ENCODE measurements around the gene HSFX3. TPM values are rescaled to one million over a fixed set of nuclear protein-coding genes. Genes with fewer than 3 reads are reported as not detected.
"Not testable (repeated sequence)": the region's sequence is repeated elsewhere in the genome, so short reads cannot be mapped to it uniquely, and the experiment has no call there.

The HSFX3 gene
- total RNA-seq, 1 experiment from 2014 or later, result 0.96 TPM

GRCh38 chrX:149550454-149550853 lies 730 bp upstream of the HSFX3 start:
- ATAC-seq, result not testable (repeated sequence)

GRCh38 chrX:149547782-149548181 lies 1.9 kb downstream of the HSFX3 start:
- DNase-seq (ENCODE audit: low read depth, low spot score); H4K20me1 ChIP-seq (ENCODE audit: insufficient read depth); H3K4me1 ChIP-seq (ENCODE audit: control insufficient read depth in 1 of 2, insufficient read depth in 2 of 2, low read length in 2 of 2); H3K9me3 ChIP-seq (ENCODE audit: control insufficient read depth in 1 of 2, insufficient read depth in 1 of 2, low read depth in 1 of 2, low read length in 2 of 2); H3K36me3 ChIP-seq (ENCODE audit: control insufficient read depth in 1 of 2, insufficient read depth in 2 of 2, low read length in 2 of 2); CTCF ChIA-PET; ATAC-seq; intact Hi-C loops (cut with micrococcal nuclease); H3K4me3 ChIP-seq (replicated peaks in 1 of 2; ENCODE audit: low read depth in 1 of 2, low read length in 2 of 2); H3K9ac ChIP-seq (ENCODE audit: low read length); H3K9me2 ChIP-seq (ENCODE audit: insufficient read depth); H3K79me2 ChIP-seq (ENCODE audit: insufficient read depth, low read length); POLR2A ChIA-PET; H3K27ac ChIP-seq (ENCODE audit: low read depth, low read length); H3K27me3 ChIP-seq (ENCODE audit: insufficient read depth, low read length); BruUV-seq (replicated peaks); H3K4me2 ChIP-seq (ENCODE audit: low read length); RAD21 ChIA-PET (ENCODE audit: low non-redundant PET in 1 of 2, low total read pairs in 2 of 2, uncharacterized antibody in 2 of 2, unreplicated experiment in 2 of 2); H2AFZ ChIP-seq (ENCODE audit: low read depth, low read length, poor library complexity, severe bottlenecking): not testable (repeated sequence)

More at GRCh38 chrX:149550454-149550853, 730 bp upstream of the HSFX3 start:
- H3K9me3 ChIP-seq (ENCODE audit: control insufficient read depth in 1 of 2, insufficient read depth in 1 of 2, low read depth in 1 of 2, low read length in 2 of 2); H3K4me1 ChIP-seq (ENCODE audit: control insufficient read depth in 1 of 2, insufficient read depth in 2 of 2, low read length in 2 of 2); intact Hi-C loops (cut with micrococcal nuclease); RAD21 ChIA-PET (ENCODE audit: low non-redundant PET in 1 of 2, low total read pairs in 2 of 2, uncharacterized antibody in 2 of 2, unreplicated experiment in 2 of 2); BruUV-seq (replicated peaks); H3K36me3 ChIP-seq (ENCODE audit: control insufficient read depth in 1 of 2, insufficient read depth in 2 of 2, low read length in 2 of 2); H2AFZ ChIP-seq (ENCODE audit: low read depth, low read length, poor library complexity, severe bottlenecking); H3K4me3 ChIP-seq (replicated peaks in 1 of 2; ENCODE audit: low read depth in 1 of 2, low read length in 2 of 2); H3K27ac ChIP-seq (ENCODE audit: low read depth, low read length); H3K79me2 ChIP-seq (ENCODE audit: insufficient read depth, low read length); H3K9me2 ChIP-seq (ENCODE audit: insufficient read depth); POLR2A ChIA-PET; H4K20me1 ChIP-seq (ENCODE audit: insufficient read depth); H3K27me3 ChIP-seq (ENCODE audit: insufficient read depth, low read length); DNase-seq (ENCODE audit: low read depth, low spot score); H3K9ac ChIP-seq (ENCODE audit: low read length); CTCF ChIA-PET; H3K4me2 ChIP-seq (ENCODE audit: low read length): not testable (repeated sequence)

GRCh38 chrX:149546962-149547361 lies 2.8 kb downstream of the HSFX3 start:
- intact Hi-C loops (cut with micrococcal nuclease); RAD21 ChIA-PET (ENCODE audit: low non-redundant PET in 1 of 2, low total read pairs in 2 of 2, uncharacterized antibody in 2 of 2, unreplicated experiment in 2 of 2); CTCF ChIA-PET; H3K4me1 ChIP-seq (ENCODE audit: control insufficient read depth in 1 of 2, insufficient read depth in 2 of 2, low read length in 2 of 2); H3K4me3 ChIP-seq (replicated peaks in 1 of 2; ENCODE audit: low read depth in 1 of 2, low read length in 2 of 2); BruUV-seq (replicated peaks); H3K27me3 ChIP-seq (ENCODE audit: insufficient read depth, low read length); POLR2A ChIA-PET; H3K36me3 ChIP-seq (ENCODE audit: control insufficient read depth in 1 of 2, insufficient read depth in 2 of 2, low read length in 2 of 2); H3K4me2 ChIP-seq (ENCODE audit: low read length); H2AFZ ChIP-seq (ENCODE audit: low read depth, low read length, poor library complexity, severe bottlenecking); H3K79me2 ChIP-seq (ENCODE audit: insufficient read depth, low read length); H4K20me1 ChIP-seq (ENCODE audit: insufficient read depth); ATAC-seq; H3K27ac ChIP-seq (ENCODE audit: low read depth, low read length); H3K9me2 ChIP-seq (ENCODE audit: insufficient read depth); H3K9me3 ChIP-seq (ENCODE audit: control insufficient read depth in 1 of 2, insufficient read depth in 1 of 2, low read depth in 1 of 2, low read length in 2 of 2); DNase-seq (ENCODE audit: low read depth, low spot score); H3K9ac ChIP-seq (ENCODE audit: low read length): not testable (repeated sequence)

- H3K9me3 ChIP-seq (ENCODE audit: control insufficient read depth in 1 of 2, insufficient read depth in 1 of 2, low read depth in 1 of 2, low read length in 2 of 2); H3K36me3 ChIP-seq (ENCODE audit: control insufficient read depth in 1 of 2, insufficient read depth in 2 of 2, low read length in 2 of 2); CTCF ChIA-PET; BruUV-seq (replicated peaks); H3K27ac ChIP-seq (ENCODE audit: low read depth, low read length); H3K9me2 ChIP-seq (ENCODE audit: insufficient read depth); H3K4me1 ChIP-seq (ENCODE audit: control insufficient read depth in 1 of 2, insufficient read depth in 2 of 2, low read length in 2 of 2); RAD21 ChIA-PET (ENCODE audit: low non-redundant PET in 1 of 2, low total read pairs in 2 of 2, uncharacterized antibody in 2 of 2, unreplicated experiment in 2 of 2); H2AFZ ChIP-seq (ENCODE audit: low read depth, low read length, poor library complexity, severe bottlenecking); POLR2A ChIA-PET; ATAC-seq; intact Hi-C loops (cut with micrococcal nuclease); H4K20me1 ChIP-seq (ENCODE audit: insufficient read depth); H3K79me2 ChIP-seq (ENCODE audit: insufficient read depth, low read length); H3K4me2 ChIP-seq (ENCODE audit: low read length); H3K9ac ChIP-seq (ENCODE audit: low read length); H3K4me3 ChIP-seq (replicated peaks in 1 of 2; ENCODE audit: low read depth in 1 of 2, low read length in 2 of 2); DNase-seq (ENCODE audit: low read depth, low spot score); H3K27me3 ChIP-seq (ENCODE audit: insufficient read depth, low read length): not testable (repeated sequence)
These were observed 3.9 kb downstream of the HSFX3 start for GRCh38 chrX:149545545-149546543.

Data from HCT116 (cell line).